Measurements from ENCODE around the gene MYL10. TPM values are rescaled to one million over a fixed set of nuclear protein-coding genes. Genes with fewer than 3 reads are reported as not detected.

MYL10 gene
- total RNA-seq, 1 experiment from 2014 or later = not detected

DNA sequence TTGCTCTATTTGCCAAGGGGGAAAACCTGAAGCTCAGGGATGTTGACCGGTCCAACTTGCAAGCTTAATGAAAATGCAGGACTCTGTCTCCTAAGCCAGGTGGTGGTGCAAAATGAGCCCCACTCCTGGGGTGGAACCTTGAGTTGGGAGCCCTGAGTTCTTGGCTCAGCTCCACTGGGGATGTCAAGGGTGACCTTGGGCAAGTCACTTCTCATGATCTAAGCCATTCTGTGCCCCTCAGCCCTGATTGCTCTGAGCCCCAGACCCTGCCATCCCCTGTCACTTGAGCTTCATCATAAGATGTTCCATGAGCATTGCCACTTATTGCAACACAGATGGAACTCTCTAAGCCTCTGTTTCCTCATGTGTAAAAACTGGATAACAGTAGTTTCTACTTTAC, 33.9 kb downstream of the MYL10 start:
- no TSS peak for BruUV-seq (replicated peaks)
- ChIA-PET RAD21 (ENCODE audit: low non-redundant PET in 1 of 2, low total read pairs in 2 of 2, uncharacterized antibody in 2 of 2, unreplicated experiment in 2 of 2) (no interaction called here), CTCF (no interaction called here), POLR2A (no interaction called here)
- intact Hi-C loops (cut with micrococcal nuclease) = no loop called here
- TF ChIP-seq TCF7L2 (IDR thresholded peaks at IDR 0.05; ENCODE audit: borderline replicate concordance, extremely low read depth, insufficient read depth, insufficient read length) = no peak
- no peak for TF ChIP-seq YY1 (IDR thresholded peaks at IDR 0.05; ENCODE audit: extremely low read depth, insufficient replicate concordance, low read depth, low read length)
- TF ChIP-seq ZFX (IDR thresholded peaks at IDR 0.05) = no peak
- TF ChIP-seq RAD21 (IDR thresholded peaks at IDR 0.05; ENCODE audit: low read depth) = no peak
- TF ChIP-seq POLR2AphosphoS5 (IDR thresholded peaks at IDR 0.05; ENCODE audit: low read depth, low read length) = no peak
- no peak for TF ChIP-seq CBX3 (IDR thresholded peaks at IDR 0.05; ENCODE audit: low read depth)
- no peak for TF ChIP-seq CEBPB (IDR thresholded peaks at IDR 0.05; ENCODE audit: low read depth)
- TF ChIP-seq, protein P1, sequence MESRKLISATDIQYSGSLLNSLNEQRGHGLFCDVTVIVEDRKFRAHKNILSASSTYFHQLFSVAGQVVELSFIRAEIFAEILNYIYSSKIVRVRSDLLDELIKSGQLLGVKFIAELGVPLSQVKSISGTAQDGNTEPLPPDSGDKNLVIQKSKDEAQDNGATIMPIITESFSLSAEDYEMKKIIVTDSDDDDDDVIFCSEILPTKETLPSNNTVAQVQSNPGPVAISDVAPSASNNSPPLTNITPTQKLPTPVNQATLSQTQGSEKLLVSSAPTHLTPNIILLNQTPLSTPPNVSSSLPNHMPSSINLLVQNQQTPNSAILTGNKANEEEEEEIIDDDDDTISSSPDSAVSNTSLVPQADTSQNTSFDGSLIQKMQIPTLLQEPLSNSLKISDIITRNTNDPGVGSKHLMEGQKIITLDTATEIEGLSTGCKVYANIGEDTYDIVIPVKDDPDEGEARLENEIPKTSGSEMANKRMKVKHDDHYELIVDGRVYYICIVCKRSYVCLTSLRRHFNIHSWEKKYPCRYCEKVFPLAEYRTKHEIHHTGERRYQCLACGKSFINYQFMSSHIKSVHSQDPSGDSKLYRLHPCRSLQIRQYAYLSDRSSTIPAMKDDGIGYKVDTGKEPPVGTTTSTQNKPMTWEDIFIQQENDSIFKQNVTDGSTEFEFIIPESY (IDR thresholded peaks at IDR 0.05; ENCODE audit: extremely low read depth, insufficient replicate concordance, low read length) = no peak
- TF ChIP-seq SRF (IDR thresholded peaks at IDR 0.05; ENCODE audit: low read depth) = no peak
- Histone ChIP-seq H3K4me3 (replicated peaks in 1 of 2; ENCODE audit: low read depth in 1 of 2, low read length in 2 of 2) (no peak overlapping the region), H3K27ac (ENCODE audit: low read depth, low read length) (no peak overlapping the region), H3K27me3 (ENCODE audit: insufficient read depth, low read length) (no peaks in the 10 kb centered on the region), H3K79me2 (ENCODE audit: insufficient read depth, low read length) (no peaks in the 10 kb centered on the region), H2AFZ (ENCODE audit: low read depth, low read length, poor library complexity, severe bottlenecking) (no peak overlapping the region), H3K9ac (ENCODE audit: low read length) (no peak overlapping the region), H3K4me1 (ENCODE audit: control insufficient read depth in 1 of 2, insufficient read depth in 2 of 2, low read length in 2 of 2) (peaks cover 15 to 25% of the 10 kb centered on the region in 2 experiments; a peak in 3 of 4 replicates), H3K36me3 (ENCODE audit: control insufficient read depth in 1 of 2, insufficient read depth in 2 of 2, low read length in 2 of 2) (no peaks in the 10 kb centered on the region), H3K9me2 (ENCODE audit: insufficient read depth) (no peaks in the 10 kb centered on the region), H3K9me3 (ENCODE audit: control insufficient read depth in 1 of 2, insufficient read depth in 1 of 2, low read depth in 1 of 2, low read length in 2 of 2) (no peaks in the 10 kb centered on the region), H4K20me1 (ENCODE audit: insufficient read depth) (no peaks in the 10 kb centered on the region), H3K4me2 (ENCODE audit: low read length) (no peak overlapping the region)
- no peak for DNase-seq (ENCODE audit: low read depth, low spot score)
- no peak for ATAC-seq

DNA sequence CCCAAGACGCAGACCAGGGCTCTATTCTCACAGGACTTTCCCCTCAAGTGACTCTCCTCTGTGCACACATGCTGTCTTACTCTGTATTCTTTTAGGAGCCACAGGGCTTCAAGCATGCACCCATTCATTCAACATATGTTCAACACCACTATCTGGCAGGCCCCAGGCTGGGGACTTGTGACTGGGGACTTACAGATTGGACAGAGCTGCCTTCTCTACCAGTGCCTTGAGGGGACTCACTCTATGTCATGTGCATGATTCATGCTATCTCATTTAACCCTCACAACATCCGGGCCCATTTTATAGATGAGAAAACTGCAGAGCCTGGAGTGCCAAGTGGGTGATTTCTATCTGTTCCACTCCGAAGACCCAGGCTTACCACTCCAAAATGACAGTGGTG, 34.3 kb downstream of the MYL10 start:
- intact Hi-C loops (cut with micrococcal nuclease) = no loop called here
- Histone ChIP-seq H2AFZ (ENCODE audit: low read depth, low read length, poor library complexity, severe bottlenecking) (no peak overlapping the region), H3K27ac (ENCODE audit: low read depth, low read length) (no peak overlapping the region), H3K79me2 (ENCODE audit: insufficient read depth, low read length) (no peaks in the 10 kb centered on the region), H4K20me1 (ENCODE audit: insufficient read depth) (no peaks in the 10 kb centered on the region), H3K4me1 (ENCODE audit: control insufficient read depth in 1 of 2, insufficient read depth in 2 of 2, low read length in 2 of 2) (peaks cover 15 to 25% of the 10 kb centered on the region in 2 experiments; a peak in 3 of 4 replicates), H3K9me2 (ENCODE audit: insufficient read depth) (no peaks in the 10 kb centered on the region), H3K9ac (ENCODE audit: low read length) (no peak overlapping the region), H3K4me3 (replicated peaks in 1 of 2; ENCODE audit: low read depth in 1 of 2, low read length in 2 of 2) (no peak overlapping the region), H3K4me2 (ENCODE audit: low read length) (no peak overlapping the region), H3K27me3 (ENCODE audit: insufficient read depth, low read length) (no peaks in the 10 kb centered on the region), H3K9me3 (ENCODE audit: control insufficient read depth in 1 of 2, insufficient read depth in 1 of 2, low read depth in 1 of 2, low read length in 2 of 2) (no peaks in the 10 kb centered on the region), H3K36me3 (ENCODE audit: control insufficient read depth in 1 of 2, insufficient read depth in 2 of 2, low read length in 2 of 2) (no peaks in the 10 kb centered on the region)
- POLR2A ChIA-PET = no interaction called here
- CTCF ChIA-PET = no interaction called here
- ATAC-seq (no peak), DNase-seq (ENCODE audit: low read depth, low spot score) (no peak)
- RAD21 ChIA-PET (ENCODE audit: low non-redundant PET in 1 of 2, low total read pairs in 2 of 2, uncharacterized antibody in 2 of 2, unreplicated experiment in 2 of 2) = no interaction called here
- no TSS peak for BruUV-seq (replicated peaks)
- TF ChIP-seq EZH2 (IDR thresholded peaks at IDR 0.05) (no peak), ELF1 (IDR thresholded peaks at IDR 0.05; ENCODE audit: borderline replicate concordance, low read depth) (no peak), ZNF274 (IDR thresholded peaks at IDR 0.05; ENCODE audit: low read depth, low read length) (no peak), POLR2A (IDR thresholded peaks at IDR 0.05; ENCODE audit: borderline replicate concordance, extremely low read depth, insufficient read depth, insufficient read length) (no peak), TCF7L2 (IDR thresholded peaks at IDR 0.05; ENCODE audit: borderline replicate concordance, extremely low read depth, insufficient read depth, insufficient read length) (no peak), EZH2phosphoT487 (IDR thresholded peaks at IDR 0.05; ENCODE audit: borderline replicate concordance) (no peak), RAD21 (IDR thresholded peaks at IDR 0.05; ENCODE audit: low read depth) (no peak)
- TF ChIP-seq, protein P2, sequence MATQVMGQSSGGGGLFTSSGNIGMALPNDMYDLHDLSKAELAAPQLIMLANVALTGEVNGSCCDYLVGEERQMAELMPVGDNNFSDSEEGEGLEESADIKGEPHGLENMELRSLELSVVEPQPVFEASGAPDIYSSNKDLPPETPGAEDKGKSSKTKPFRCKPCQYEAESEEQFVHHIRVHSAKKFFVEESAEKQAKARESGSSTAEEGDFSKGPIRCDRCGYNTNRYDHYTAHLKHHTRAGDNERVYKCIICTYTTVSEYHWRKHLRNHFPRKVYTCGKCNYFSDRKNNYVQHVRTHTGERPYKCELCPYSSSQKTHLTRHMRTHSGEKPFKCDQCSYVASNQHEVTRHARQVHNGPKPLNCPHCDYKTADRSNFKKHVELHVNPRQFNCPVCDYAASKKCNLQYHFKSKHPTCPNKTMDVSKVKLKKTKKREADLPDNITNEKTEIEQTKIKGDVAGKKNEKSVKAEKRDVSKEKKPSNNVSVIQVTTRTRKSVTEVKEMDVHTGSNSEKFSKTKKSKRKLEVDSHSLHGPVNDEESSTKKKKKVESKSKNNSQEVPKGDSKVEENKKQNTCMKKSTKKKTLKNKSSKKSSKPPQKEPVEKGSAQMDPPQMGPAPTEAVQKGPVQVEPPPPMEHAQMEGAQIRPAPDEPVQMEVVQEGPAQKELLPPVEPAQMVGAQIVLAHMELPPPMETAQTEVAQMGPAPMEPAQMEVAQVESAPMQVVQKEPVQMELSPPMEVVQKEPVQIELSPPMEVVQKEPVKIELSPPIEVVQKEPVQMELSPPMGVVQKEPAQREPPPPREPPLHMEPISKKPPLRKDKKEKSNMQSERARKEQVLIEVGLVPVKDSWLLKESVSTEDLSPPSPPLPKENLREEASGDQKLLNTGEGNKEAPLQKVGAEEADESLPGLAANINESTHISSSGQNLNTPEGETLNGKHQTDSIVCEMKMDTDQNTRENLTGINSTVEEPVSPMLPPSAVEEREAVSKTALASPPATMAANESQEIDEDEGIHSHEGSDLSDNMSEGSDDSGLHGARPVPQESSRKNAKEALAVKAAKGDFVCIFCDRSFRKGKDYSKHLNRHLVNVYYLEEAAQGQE (IDR thresholded peaks at IDR 0.05; ENCODE audit: low read depth) = no peak
